ENCODE results near the gene SMAD3.
A peak's percentile ranks its signal among the peaks of the same experiment; 100 is the strongest.
"Not testable (repeated sequence)": the region's sequence is repeated elsewhere in the genome, so short reads cannot be mapped to it uniquely, and the experiment has no call there.

The SMAD3 gene

DNA sequence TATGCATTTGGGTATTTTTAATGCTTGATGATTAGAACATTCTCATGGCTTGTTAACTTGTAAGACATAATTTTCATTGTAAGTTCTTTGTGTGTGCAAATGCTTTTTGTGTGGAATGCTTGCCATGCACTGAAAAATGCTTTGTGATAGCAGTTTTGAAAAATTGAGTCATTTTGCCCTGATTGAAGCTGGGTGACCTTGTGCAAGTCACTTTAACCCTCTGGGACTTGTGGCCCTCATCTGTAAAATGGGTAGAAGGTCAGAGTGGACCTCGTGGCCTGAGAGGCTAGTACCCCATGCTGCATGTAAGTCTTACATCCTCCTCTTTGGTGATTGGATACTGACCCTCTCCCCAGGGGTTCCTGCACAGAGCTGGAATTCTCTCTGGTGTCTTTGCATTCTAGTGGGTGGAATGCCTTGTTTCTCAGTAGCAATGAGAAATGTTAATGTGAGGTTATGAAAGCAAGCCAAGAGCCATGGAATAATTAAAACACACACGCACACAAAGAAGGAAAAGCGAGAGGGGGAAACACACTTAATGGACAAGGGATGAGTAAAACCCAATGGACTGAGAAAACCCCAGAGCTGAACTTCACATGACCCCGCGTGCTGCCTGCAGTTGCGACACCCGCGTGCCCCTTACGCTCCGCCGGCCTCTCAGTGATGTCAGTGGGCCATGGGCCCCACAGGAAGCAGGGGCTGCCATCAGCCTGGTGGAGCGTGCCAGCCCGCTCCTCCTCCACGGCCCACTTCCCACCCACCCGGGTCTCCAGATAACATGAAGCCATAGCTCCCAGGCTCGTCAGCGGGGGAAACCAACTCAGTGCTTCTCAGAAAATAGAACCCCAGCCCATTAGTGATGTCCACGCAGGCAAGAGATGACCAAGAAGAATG is 44.0 kb downstream of the SMAD3 start:
- DNase-seq (ENCODE audit: low read depth), result no peak

DNA sequence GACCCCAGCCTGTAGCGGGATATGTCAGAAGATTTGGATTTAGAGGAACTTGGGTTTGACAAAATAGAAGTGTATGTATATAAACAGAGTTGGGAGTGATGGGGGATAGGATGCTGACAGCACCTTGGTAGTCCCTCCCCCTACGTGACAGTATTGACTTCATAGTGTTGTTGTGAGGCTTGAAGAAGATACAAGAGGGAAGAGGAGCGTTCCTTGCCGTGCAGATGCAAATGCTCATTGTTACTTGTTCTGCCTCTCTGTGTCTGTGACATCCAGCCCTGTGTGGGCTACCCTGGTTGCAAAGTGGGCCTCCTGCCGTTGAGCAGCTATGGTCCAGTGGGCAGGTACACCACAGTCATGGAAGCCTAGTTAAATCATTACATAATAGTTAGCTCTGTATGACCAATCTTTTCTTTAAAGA is 45.0 kb downstream of the SMAD3 start:
- no peak for DNase-seq (ENCODE audit: low read depth)

DNA sequence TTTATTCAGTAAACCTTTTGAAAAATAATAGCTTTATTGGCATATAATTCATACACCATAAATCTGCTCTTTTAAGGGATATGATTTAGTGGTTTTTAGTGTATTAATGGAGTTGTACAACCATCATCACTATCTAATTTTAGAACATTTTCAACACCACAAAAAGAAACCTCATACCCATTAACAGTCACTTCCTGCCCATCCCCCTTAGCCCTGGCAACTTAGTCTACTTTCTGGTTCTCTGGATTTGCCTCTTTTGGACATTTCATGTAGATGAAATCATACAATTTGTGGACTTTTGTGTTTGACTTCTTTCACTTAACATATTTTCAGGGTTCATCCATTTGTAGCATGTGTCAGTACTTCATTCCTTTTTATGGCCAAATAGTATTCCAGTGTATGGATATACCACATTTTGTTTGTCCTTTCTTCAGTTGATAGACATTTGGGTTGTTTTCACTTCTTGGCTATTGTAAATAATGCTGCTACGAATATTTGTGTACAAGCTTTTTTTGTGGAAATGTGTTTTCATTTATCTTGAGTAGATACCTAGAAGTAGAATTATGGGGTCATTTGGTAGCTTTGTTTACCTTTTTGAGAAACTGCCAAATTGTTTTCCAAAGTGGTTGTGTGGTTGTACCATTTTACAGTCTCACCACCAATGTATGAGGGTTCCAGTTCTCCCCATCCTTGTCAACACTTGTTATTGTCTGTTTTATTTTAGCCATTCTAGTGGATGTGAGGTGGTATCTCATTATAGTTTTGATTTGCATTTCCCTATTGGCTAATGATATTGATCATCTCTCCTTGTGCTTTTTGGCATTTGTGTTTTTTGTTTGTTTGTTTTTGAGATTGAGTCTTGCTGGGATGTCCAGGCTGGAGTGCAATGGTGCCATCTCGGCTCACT is 45.8 kb downstream of the SMAD3 start:
- DNase-seq (ENCODE audit: low read depth), result no peak

DNA sequence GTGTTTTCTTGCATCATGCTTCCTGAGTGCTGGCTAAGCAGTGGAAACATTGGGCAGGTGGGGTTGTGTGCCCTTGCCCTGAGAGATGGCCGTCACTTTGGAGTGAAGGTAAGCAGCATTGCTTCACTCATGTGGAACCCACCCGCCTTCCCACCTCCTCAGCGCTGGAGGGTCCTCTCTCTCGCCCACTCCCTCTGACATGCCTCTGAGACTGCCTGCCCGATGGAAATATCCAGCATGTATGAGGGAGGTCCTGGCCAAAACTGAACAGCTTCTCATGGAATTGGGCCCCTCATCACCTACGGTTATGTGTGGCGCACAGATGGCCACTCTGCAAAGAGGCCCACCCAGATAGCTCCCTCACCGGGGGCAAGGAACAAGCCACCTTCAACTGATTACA is 48.6 kb downstream of the SMAD3 start:
- no peak for DNase-seq (ENCODE audit: low read depth)

DNA sequence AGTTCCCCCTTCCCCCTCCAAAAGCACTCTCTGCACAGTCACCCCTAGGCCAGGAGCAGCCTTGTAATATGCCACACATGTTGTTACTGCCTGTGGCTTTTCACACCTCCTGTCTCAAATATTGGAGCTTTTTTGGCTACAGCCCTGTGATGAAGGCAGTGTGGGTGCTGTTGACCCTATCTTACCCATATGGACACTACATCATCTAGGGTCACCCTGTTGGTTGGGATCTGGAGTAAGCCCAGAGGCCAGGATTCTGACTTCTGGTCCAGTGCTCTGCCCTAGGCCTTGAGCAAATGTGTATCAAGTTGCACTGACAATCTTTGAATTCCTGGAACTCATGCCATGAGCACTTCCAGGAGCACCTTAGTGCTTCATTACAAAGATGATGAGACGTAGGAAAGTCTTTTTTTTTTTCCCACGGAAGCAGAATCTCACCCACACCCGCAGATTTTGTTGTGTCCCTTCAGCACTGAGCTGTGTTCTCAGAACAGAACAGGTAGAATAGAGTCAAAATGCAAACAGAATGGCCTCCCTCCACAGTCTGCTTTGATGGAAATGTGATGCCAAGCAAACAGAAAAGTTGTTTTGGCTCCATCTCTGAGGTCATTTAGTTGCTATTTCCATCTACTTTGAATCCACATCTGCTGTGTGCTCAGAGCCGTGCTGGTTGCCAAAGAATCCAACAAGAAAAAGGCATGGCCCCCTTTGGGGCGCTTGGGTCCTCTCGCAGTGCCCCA is 49.6 kb downstream of the SMAD3 start:
- DNase-seq (ENCODE audit: low read depth), result no peak

DNA sequence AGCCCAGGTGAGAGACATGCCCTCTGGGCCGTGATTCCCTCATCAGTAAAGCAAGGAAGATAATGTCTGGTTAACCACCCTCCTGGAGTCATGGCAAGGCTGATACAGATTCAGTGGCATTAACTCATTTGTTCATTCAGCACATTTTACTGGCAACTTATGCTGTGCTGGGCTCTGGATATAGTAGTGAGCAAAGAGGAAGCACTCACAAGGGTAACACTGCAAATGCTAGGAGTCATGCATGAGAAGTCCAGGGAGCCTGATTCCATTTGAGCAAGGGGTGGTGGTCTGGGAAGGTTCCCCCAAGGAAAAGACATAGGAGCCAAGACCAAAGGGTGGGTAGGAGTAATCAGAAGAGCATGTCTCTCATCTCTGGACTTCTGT is 50.2 kb downstream of the SMAD3 start:
- no peak for DNase-seq (ENCODE audit: low read depth)

DNA sequence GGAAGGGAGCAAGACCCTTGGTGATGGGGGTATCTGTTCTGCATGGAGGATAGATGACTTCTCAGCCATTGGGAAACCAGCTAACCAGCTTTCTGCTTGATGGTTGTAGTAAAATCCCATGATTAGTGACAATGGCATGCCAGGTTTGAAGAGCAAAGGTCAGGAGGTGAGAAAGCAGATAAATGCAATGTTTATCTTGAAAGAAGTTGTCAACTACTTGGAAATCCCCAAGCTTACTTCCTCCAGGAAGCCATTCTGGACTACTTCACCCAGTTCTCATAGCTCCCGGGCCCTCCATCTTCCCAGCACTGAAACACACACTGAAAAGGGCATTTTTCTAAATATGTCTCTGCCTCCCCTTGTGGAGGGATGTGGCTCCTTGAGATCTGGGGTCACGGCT is 51.3 kb downstream of the SMAD3 start:
- DNase-seq (ENCODE audit: low read depth), result no peak

DNA sequence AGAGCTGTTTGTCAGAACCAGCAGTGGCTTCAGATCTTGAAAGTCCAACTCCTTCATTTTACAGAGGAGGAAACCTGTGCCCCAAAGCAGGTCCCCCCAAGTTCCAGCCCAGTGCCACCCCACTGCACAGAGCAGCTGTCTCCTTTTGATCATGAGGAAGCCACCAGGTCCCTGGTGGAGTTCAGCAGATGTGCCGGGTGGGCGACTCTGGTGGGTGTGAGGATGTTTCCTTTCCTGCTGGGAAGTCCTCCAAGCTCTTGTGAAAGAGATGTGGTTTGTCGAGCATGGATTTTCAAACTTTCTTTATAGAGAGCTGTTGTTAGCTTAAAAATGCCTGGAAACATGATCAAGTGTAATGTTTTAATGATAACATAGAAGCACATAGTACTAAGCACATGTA is 52.0 kb downstream of the SMAD3 start:
- no peak for DNase-seq (ENCODE audit: low read depth)

DNA sequence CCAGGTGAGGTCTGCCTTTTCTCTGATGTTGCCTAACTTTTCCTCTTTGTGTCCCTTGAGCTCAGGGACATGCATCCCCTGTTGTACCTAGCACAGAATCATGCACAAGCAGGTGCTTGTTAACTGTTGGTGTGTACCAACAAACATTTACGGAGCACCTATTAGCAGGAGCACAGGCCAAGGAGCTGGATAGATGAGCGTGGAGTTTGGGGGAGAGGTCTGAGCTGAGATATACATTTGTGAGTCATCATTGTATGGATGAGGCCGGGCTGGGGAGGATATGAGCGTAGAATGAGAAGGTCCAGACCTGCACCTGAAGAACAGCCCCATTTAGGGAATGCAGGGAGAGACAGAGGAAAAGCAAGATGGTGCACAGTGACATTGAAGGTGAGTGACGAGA is 53.4 kb downstream of the SMAD3 start:
- no peak for DNase-seq (ENCODE audit: low read depth)

DNA sequence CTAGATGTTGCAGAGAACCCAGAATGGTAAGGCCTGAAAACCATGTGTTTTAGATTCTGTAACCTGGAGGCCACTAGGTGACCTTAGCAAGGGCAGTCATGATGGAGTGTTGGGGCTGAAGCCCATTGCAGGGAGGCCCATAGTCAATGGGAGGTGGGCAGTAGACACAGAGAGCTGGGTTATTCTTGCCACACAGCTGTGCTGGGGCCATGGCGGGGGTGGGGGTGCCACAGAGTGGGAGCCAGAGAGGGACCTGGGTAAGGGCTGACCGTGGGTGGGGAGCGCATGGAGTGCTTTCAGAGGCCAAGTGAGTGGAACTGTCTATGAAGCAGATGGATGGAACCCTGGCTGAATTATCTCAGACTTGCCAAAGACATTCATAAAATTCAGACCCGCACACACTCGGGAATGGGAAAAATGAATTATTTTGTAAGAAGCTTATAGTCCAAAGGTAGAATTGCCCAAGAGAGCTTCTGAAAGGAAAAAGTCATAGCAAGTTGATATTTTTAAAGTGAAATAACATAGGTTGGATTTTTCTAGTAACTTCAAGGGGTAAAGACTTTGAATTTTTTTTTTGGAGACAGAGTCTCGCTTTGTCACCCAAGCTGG is 53.9 kb downstream of the SMAD3 start:
- no peak for DNase-seq (ENCODE audit: low read depth)

DNA sequence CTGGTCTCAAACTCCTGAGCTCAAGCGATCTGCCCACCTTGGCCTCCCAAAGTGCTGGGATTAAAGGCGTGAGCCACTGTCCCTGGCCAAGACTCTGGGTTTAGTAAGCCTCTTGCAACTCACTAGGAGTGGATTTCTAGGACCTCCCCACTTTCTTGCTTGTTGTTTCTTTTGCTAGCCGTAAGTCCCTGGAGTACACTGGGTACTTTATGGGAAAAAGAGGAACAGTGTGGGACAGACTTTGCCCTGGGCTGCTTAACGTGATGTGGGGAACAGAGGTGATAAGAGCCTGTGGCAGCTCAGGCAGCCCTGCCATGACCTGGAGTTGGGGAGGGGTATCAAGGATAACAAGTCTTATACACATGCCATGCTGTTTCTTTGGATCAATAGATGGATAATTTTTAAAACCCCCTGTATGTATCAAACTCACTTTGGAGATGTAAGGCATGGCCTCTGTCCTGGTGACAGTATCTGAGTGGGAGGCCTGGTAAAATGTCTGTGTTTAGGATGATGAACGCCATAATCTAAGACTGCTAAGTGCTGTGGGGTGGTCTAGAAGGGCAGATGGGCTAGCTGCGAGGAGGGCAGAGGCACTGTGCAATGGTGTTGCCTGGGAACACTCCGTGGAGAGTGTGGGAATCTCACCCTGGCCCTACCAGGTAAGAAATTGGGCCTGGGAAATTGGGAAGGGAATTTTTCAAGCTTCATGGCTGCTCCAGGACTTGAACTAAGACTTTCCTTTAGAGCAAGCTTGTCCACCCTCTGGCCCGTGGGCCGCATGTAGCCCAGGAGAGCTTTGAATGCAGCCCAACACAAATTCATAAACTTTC is 54.8 kb downstream of the SMAD3 start:
- no peak for DNase-seq (ENCODE audit: low read depth)

DNA sequence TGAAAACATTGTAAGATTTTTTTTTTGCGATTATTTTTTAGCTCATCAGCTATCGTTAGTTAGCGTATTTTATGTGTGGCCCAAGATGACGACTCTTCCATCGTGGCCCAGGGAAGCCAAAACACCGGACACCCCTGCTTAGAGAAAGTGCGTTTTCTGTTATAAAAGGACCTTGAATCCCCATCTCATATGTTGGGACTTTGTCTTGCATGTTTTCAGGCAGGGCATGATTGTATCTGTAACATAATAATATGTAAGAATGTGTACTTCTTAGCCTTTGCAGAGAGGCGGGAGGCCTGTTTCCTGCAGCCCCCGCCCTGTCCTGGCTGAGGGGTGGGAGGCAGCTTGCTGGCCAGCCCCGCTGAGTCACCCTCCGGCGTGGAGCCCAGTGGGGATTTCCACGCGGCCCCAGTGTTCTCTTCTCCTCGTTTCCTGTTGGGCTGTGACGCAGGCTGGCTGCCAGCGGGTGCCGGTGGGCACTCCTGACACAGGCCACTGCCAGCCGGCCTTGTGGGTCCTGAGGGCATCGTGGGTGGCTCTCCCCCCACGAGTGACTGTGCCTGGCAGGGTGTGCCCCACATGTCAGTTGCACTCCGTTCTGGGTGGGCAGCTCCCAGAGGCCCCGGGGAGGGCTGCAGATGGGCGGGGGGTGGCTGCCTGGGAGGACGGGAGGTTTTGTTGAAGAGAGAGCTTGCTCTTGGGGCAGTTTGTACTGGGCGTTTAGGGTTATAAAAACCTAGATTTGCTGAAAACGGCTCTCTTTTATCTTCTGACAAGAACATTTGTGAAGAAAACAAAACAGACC is 55.6 kb downstream of the SMAD3 start:
- peak; percentile 83 for DNase-seq (ENCODE audit: low read depth)

DNA sequence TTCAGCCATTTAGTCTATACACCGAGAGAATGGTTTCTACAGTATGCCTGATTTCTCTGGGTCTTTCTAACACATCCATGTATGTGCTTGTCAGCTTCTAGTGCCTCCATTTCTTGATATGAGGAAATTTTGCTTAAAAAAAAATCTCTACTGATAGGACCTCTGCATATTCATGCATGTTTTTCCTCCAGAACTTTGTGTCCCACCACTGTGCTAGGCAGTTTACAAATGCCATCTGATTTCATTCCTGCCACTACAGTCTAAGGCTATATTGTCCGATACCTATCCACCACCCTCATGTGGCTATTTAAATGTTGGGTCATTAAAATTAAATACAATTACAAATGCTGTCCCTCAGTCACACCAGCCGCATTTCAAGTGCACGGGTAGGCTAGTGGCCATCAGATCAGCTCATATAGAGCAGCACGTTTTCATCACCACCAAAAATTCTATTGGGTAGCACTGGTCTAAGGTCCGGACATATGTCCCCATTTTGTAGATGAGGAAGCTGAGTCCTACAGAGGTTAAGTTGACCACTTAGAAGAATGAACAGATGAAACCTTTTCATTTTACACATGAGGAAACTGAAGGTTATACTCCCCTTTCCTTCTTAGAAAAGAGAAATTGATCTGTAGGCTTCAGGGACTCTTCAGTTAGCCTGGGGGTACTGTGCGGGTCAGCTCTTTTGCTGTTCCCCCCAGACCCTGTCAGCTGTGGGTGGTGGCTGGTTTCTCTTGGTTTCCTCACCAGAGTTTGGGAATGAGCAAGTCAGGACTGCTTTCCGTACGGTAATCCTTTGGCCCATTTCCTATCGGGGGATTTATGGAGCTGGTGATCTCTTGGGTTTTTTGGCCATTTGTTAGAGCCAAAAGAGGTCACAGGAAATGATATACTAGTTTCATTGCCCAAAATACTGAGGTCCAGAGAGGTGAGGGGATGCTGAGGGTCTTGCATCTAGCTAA is 56.5 kb downstream of the SMAD3 start:
- no peak for DNase-seq (ENCODE audit: low read depth)

DNA sequence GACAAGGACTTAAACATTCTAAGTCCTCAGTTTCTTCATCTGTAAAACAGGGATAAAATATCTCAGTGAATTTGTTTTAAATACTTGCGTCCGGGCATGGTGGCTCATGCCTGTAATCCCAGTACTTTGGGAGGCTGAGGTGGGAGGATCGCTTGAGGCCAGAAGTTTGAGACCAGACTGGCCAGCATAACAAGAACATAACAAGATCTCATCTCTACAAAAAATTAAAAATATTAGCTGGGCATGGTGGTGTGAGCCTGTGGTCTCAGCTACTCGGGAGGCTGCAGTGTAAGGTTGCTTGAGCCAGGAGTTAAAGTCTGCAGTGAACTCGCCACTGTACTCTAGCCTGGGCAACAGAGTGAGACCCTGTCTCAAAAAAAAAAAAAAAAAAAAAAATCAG is 57.4 kb downstream of the SMAD3 start:
- DNase-seq (ENCODE audit: low read depth), result not testable (repeated sequence)

DNA sequence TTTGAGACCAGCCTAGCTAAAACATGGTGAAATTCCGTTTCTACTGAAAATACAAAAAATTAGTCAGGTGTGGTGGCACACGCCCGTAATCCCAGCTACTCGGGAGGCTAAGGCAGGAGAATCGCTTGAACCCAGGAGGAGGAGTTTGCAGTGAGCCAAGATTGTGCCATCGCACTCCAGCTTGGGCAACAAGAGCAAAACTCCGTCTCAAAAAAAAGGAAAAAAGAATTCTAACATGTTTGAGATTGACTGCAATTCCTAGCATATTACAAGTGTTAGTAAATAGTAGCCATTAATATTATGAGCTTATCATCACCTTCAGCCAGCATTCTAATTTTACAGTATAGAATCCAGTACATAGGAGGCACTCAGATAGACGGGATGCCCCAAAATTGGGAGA is 57.9 kb downstream of the SMAD3 start:
- DNase-seq (ENCODE audit: low read depth), result not testable (repeated sequence)

DNA sequence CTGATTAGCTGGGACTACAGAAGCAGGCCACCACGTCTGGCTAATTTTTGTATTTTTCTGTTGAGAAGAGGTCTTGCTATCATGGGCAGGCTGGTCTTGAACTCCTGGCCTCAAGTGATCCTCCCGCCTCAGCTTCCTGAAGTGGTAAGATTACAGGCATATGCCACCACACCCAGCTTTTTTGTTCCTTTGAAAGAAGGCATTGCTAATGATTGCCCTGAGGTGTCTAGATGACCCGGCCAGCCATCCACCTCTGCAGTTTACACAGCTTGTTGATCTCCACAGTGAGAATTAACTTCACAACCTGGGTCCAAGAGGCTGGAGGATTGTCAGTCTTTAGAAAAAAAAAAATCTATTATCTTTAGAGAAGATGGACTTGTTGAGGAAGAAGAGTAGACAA is 58.7 kb downstream of the SMAD3 start:
- DNase-seq (ENCODE audit: low read depth), result no peak

DNA sequence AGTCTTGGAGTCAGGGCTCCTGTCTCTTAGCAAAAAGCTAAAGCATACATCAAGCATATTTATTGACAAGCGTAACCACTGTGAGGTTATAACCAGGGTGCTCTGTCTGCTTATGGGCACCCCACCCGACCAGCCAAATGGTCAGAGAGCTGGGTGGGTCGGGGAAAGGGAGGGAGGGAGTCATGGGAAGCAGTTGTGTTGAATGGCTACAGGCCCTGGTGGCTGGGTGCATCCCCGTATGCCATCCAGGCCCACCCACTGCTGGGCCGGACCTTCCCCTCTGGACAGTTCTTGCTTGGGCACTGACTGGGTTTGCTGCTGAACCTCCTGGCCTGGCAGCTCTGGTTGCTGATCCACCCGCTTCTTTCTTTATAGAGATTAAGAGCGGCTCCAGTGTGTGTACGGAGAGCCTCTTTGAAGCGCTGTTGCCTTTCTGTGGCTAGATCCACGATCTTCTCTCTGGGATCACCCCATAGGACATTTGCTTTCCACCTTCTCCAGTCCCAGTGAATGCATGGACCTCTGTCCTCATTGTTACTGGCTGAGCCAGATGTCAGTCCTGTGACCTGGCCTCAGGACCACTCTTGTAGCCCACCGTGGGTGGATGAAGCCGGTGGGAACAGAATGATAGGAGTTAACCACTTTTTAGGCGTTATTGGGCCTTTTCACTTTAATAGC is 59.6 kb downstream of the SMAD3 start:
- DNase-seq (ENCODE audit: low read depth), result no peak

All from stimulated activated CD8-positive, alpha-beta memory T cell treated with anti-CD3 and anti-CD28 coated beads, Interleukin-4, amount 100 ng/mL, for 24 hours (primary cell).